ENCODE measurements around the gene HMGCR. TPM values are rescaled to one million over a fixed set of nuclear protein-coding genes. Genes with fewer than 3 reads are reported as not detected.

HMGCR gene
- total and polyA plus RNA-seq, 2 donors (not counting 3 experiments of a cell fraction or from before 2014, with no cell fraction given): 39.6 to 104 TPM

GRCh38 chr5:75351139-75351926, 14.3 kb downstream of the HMGCR start:
- Histone ChIP-seq H2AFZ (ENCODE audit: low read depth, low read length) (no peak overlapping the region), H3K9me3 (replicated peaks; ENCODE audit: control insufficient read depth, insufficient read depth, low read length) (no peaks in the 10 kb centered on the region), H4K20me1 (replicated peaks; ENCODE audit: control insufficient read depth, extremely low read depth, insufficient read depth, low read length) (no peaks in the 10 kb centered on the region), H3K9me1 (replicated peaks; ENCODE audit: control insufficient read depth, extremely low read depth, insufficient read depth, low read length) (no peaks in the 10 kb centered on the region), H3K9ac (replicated peaks; ENCODE audit: extremely low read depth, insufficient read depth, low read length) (no peak overlapping the region), H3K79me2 (ENCODE audit: control insufficient read depth, insufficient read depth, low read length) (peaks cover 21% of the 10 kb centered on the region), H3K4me2 (ENCODE audit: insufficient read depth, low read length) (no peak overlapping the region), H3K4me3 (replicated peaks in 1 of 3; ENCODE audit: insufficient read depth in 1 of 3, low read depth in 1 of 3, low read length in 3 of 3) (no peak overlapping the region), H3K27ac (ENCODE audit: insufficient read depth, low read depth, low read length) (no peak overlapping the region), H3K27me3 (ENCODE audit: control insufficient read depth in 2 of 2, insufficient read depth in 2 of 2, low read length in 2 of 2) (no peaks in the 10 kb centered on the region), H3K4me1 (ENCODE audit: control insufficient read depth, extremely low read depth, insufficient read depth, low read length) (no peaks in the 10 kb centered on the region), H3K36me3 (ENCODE audit: control insufficient read depth in 2 of 2, extremely low read depth in 1 of 2, insufficient read depth in 2 of 2, low read length in 2 of 2) (peaks cover 16 to 61% of the 10 kb centered on the region in 2 experiments)
- FAIRE-seq: no peak
- POLR2A ChIA-PET: no interaction called here
- dilution Hi-C loops (cut with MboI; ENCODE audit: extremely low pct_ligation_motif_present, low sequenced_read_pairs) (no loop called here), intact Hi-C loops (cut with micrococcal nuclease) (no loop called here)
- BruUV-seq (replicated peaks): no TSS peak
- DNase-seq (ENCODE audit: low read depth, low spot score): no peak
- CTCF ChIA-PET: interaction anchor here (0.7 to 1.5 kb wide), 5 partner anchors 11 to 330 kb away, joined by 3 to 4 read pairs (median 3); partner anchors contain the start of gene ANKRD31
- no peak for TF ChIP-seq MYC (IDR thresholded peaks at IDR 0.05; ENCODE audit: low read depth, low read length)
- TF ChIP-seq CTCF (IDR thresholded peaks at IDR 0.05; ENCODE audit: extremely low read depth in 1 of 2, insufficient read depth in 1 of 2, low read depth in 1 of 2, low read length in 2 of 2): no peak
- no peak for TF ChIP-seq JUN (IDR thresholded peaks at IDR 0.05; ENCODE audit: borderline replicate concordance, insufficient read depth, insufficient read length, low read depth)
- TF ChIP-seq GATA2 (IDR thresholded peaks at IDR 0.05; ENCODE audit: insufficient read depth, insufficient read length, low read depth, low read length): no peak
- no peak for TF ChIP-seq FOS (IDR thresholded peaks at IDR 0.05; ENCODE audit: borderline replicate concordance, insufficient read depth, low read length)
- no peak for TF ChIP-seq MAX (IDR thresholded peaks at IDR 0.05; ENCODE audit: insufficient read depth, insufficient read length)
- no peak for TF ChIP-seq POLR2AphosphoS5 (IDR thresholded peaks at IDR 0.05; ENCODE audit: insufficient read depth, low read depth, low read length)
- TF ChIP-seq EZH2 (IDR thresholded peaks at IDR 0.05; ENCODE audit: borderline replicate concordance, low read depth, low read length, severe bottlenecking): no peak
- TF ChIP-seq POLR2A (IDR thresholded peaks at IDR 0.05; ENCODE audit: low read depth, low read length): no peak

Measured in endothelial cell of umbilical vein (primary cell).